Mesenchymal stem cell (in vitro differentiated cells and primary cell): Measurements from ENCODE around the gene UGT3A2.

Experiments used
- DNase-seq: peaks from one replicate; pipeline ENCODE4 v3.0.0-alpha.2; 2013
- H2AFZ ChIP-seq: one replicate; pipeline ENCODE4 v1.6.1; 2013; ENCODE audit warnings: low read depth, mild to moderate bottlenecking, control low read depth, inconsistent platforms, low read length, moderate library complexity
- H2AK5ac ChIP-seq: 2 replicates; pipeline ENCODE4 v1.6.1; 2013; ENCODE audit warnings: low read length, moderate library complexity, mild to moderate bottlenecking, inconsistent platforms; ENCODE audit not compliant: severe bottlenecking
- H2BK120ac ChIP-seq: one replicate; pipeline ENCODE4 v1.6.1; 2013; ENCODE audit warnings: low read depth, mild to moderate bottlenecking, inconsistent platforms, low read length, moderate library complexity
- H2BK12ac ChIP-seq, 2 experiments: one replicate each; pipeline ENCODE4 v1.6.1; 2013; ENCODE audit warnings: inconsistent platforms in 2 of 2, low read length in 2 of 2, mild to moderate bottlenecking in 2 of 2, moderate library complexity in 2 of 2, control low read depth in 1 of 2
- H2BK15ac ChIP-seq: one replicate; pipeline ENCODE4 v1.6.1; 2013; ENCODE audit warnings: mild to moderate bottlenecking, low read depth, inconsistent platforms; ENCODE audit not compliant: poor library complexity, severe bottlenecking
- H2BK5ac ChIP-seq: 2 replicates; pipeline ENCODE4 v1.6.1; 2013; ENCODE audit warnings: low read depth, mild to moderate bottlenecking, low read length, control low read depth, inconsistent platforms; ENCODE audit not compliant: poor library complexity, severe bottlenecking
- H3K14ac ChIP-seq, 2 experiments: one replicate each; pipeline ENCODE4 v1.6.1; 2013; ENCODE audit warnings: inconsistent platforms in 2 of 2, low read length in 2 of 2, control low read depth in 1 of 2, mild to moderate bottlenecking in 1 of 2, moderate library complexity in 1 of 2
- H3K18ac ChIP-seq, 2 experiments: one replicate each; pipeline ENCODE4 v1.6.1; 2013; ENCODE audit warnings: inconsistent platforms in 2 of 2, low read length in 2 of 2, control low read depth in 1 of 2, low read depth in 1 of 2, mild to moderate bottlenecking in 1 of 2
- H3K23ac ChIP-seq, 2 experiments: one replicate each; pipeline ENCODE4 v1.6.1; 2013; ENCODE audit warnings: inconsistent platforms in 2 of 2, low read length in 2 of 2, mild to moderate bottlenecking in 2 of 2, moderate library complexity in 2 of 2, control low read depth in 1 of 2
- H3K27ac ChIP-seq: 2 replicates; pipeline ENCODE4 v1.5.1; 2013; ENCODE audit warnings: mild to moderate bottlenecking, moderate library complexity, low read length, control low read depth, inconsistent platforms; ENCODE audit not compliant: poor library complexity, severe bottlenecking
- H3K27me3 ChIP-seq, 2 experiments: 2 replicates each; pipeline versions ENCODE4 v1.6.1 to v1.7.0; 2013; ENCODE audit warnings: low read length in 2 of 2, mild to moderate bottlenecking in 2 of 2, moderate library complexity in 2 of 2, control low read depth in 1 of 2, inconsistent platforms in 1 of 2; ENCODE audit not compliant: control insufficient read depth in 1 of 2, insufficient read depth in 1 of 2
- H3K36me3 ChIP-seq, 2 experiments: 2 replicates each; pipeline versions ENCODE4 v1.6.1 to v1.7.0; 2013; ENCODE audit warnings: low read length in 2 of 2, control low read depth in 1 of 2, inconsistent platforms in 1 of 2, low read depth in 1 of 2, mild to moderate bottlenecking in 1 of 2; ENCODE audit not compliant: insufficient read depth in 2 of 2, control insufficient read depth in 1 of 2
- H3K4ac ChIP-seq, 2 experiments: one replicate each; pipeline ENCODE4 v1.6.1; 2013; ENCODE audit warnings: inconsistent platforms in 2 of 2, low read length in 2 of 2, mild to moderate bottlenecking in 2 of 2, moderate library complexity in 2 of 2, control low read depth in 1 of 2, low read depth in 1 of 2
- H3K4me1 ChIP-seq: 2 replicates; pipeline ENCODE4 v1.6.1; 2013; ENCODE audit warnings: low read depth, low read length, control low read depth; ENCODE audit not compliant: control insufficient read depth, insufficient read depth
- H3K4me2 ChIP-seq: 2 replicates; pipeline ENCODE4 v1.6.1; 2013; ENCODE audit warnings: low read length, mild to moderate bottlenecking, inconsistent platforms; ENCODE audit not compliant: poor library complexity, severe bottlenecking
- H3K4me3 ChIP-seq, 2 experiments: 2 replicates each; pipeline versions ENCODE4 v1.5.1 to v1.7.0; 2013; ENCODE audit warnings: low read length in 2 of 2, mild to moderate bottlenecking in 2 of 2, control low read depth in 1 of 2, low read depth in 1 of 2; ENCODE audit not compliant: insufficient read depth in 1 of 2
- H3K79me1 ChIP-seq: replicated peaks from 2 replicates; pipeline ENCODE4 v1.6.1; 2013; ENCODE audit warnings: mild to moderate bottlenecking, control low read depth, low read length, inconsistent platforms; ENCODE audit not compliant: poor library complexity, severe bottlenecking
- H3K9ac ChIP-seq: 2 replicates; pipeline ENCODE4 v1.7.0; 2013; ENCODE audit warnings: mild to moderate bottlenecking, low read length, moderate library complexity
- H3K9me3 ChIP-seq: 2 replicates; pipeline ENCODE4 v1.7.0; 2013; ENCODE audit warnings: mild to moderate bottlenecking, low read length; ENCODE audit not compliant: control insufficient read depth
- H4K8ac ChIP-seq: one replicate; pipeline ENCODE4 v1.6.1; 2013; ENCODE audit warnings: inconsistent platforms, mild to moderate bottlenecking, low read length, moderate library complexity
- H4K91ac ChIP-seq: one replicate; pipeline ENCODE4 v1.6.1; 2013; ENCODE audit warnings: mild to moderate bottlenecking, low read length, inconsistent platforms
- WGBS: methylation state at CpG from one replicate; pipeline ENCODE4 v1.1.7; 2013; ENCODE audit warnings: mixed read lengths; 5-methylcytosine and 5-hydroxymethylcytosine counted together

Gene UGT3A2

DNA sequence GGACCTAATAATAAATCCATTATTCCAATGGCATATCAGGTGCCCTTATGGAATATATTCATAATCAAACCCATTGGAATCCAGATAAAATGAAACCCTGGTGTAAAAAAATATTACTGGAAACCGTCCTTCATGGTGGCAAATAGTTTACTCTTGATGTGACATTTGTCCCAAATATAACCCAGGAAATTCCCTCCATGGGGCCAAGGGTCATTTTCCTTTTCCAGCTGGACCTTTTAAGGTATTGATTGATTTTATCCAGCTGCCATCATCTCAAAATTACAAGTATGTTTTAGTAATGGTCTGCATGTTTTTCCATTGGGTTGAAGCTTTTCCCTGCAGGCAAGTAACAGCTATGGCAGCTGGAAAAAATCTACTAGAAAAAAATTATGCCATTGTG lies 67.1 kb downstream of the UGT3A2 start:
- Histone ChIP-seq H2AFZ (no peak overlapping the region), H4K8ac (no peak overlapping the region), H2BK5ac (no peak overlapping the region), H3K23ac (no peak overlapping the region), H3K79me1 (no peaks in the 10 kb centered on the region), H3K4me2 (no peak overlapping the region), H3K18ac (no peak overlapping the region), H3K14ac (no peak overlapping the region), H3K9ac (no peak overlapping the region), H2AK5ac (no peak overlapping the region), H2BK15ac (no peak overlapping the region), H3K9me3 (no peaks in the 10 kb centered on the region), H2BK120ac (no peak overlapping the region), H3K36me3 (no peaks in the 10 kb centered on the region), H2BK12ac (no peak overlapping the region), H4K91ac (no peak overlapping the region), H3K27me3 (peaks cover 0 to 3% of the 10 kb centered on the region in 2 experiments), H3K4me3 (no peak overlapping the region), H3K4me1 (no peaks in the 10 kb centered on the region), H3K4ac (no peak overlapping the region), H3K27ac (no peak overlapping the region)
- 36% methylated on average over 1 of the region's 1 CpG for WGBS
- DNase-seq = no peak

- no peak overlapping the region for H2BK5ac ChIP-seq
- no peak overlapping the region for H3K4me3 ChIP-seq
- H2BK15ac ChIP-seq = no peak overlapping the region
- H3K9me3 ChIP-seq = no peaks in the 10 kb centered on the region
- no peaks in the 10 kb centered on the region for H3K4me1 ChIP-seq
- no peak overlapping the region for H3K9ac ChIP-seq
- no peak for DNase-seq
- H3K4ac ChIP-seq = no peak overlapping the region
- H3K4me2 ChIP-seq = no peak overlapping the region
- H3K23ac ChIP-seq = no peak overlapping the region
- no peak overlapping the region for H3K18ac ChIP-seq
- 72% methylated on average over 4 of the region's 4 CpGs for WGBS
- H2BK12ac ChIP-seq = no peak overlapping the region
- H3K14ac ChIP-seq = no peak overlapping the region
- H3K79me1 ChIP-seq = no peaks in the 10 kb centered on the region
- no peak overlapping the region for H4K8ac ChIP-seq
- no peaks in the 10 kb centered on the region for H3K36me3 ChIP-seq
- no peak overlapping the region for H2AFZ ChIP-seq
- H3K27me3 ChIP-seq = peaks cover 7 to 13% of the 10 kb centered on the region in 2 experiments
- H3K27ac ChIP-seq = no peak overlapping the region
- H4K91ac ChIP-seq = no peak overlapping the region
- no peak overlapping the region for H2BK120ac ChIP-seq
- no peak overlapping the region for H2AK5ac ChIP-seq
These were observed 70.6 kb downstream of the UGT3A2 start for GRCh38 chr5:35996076-35996475.

DNA sequence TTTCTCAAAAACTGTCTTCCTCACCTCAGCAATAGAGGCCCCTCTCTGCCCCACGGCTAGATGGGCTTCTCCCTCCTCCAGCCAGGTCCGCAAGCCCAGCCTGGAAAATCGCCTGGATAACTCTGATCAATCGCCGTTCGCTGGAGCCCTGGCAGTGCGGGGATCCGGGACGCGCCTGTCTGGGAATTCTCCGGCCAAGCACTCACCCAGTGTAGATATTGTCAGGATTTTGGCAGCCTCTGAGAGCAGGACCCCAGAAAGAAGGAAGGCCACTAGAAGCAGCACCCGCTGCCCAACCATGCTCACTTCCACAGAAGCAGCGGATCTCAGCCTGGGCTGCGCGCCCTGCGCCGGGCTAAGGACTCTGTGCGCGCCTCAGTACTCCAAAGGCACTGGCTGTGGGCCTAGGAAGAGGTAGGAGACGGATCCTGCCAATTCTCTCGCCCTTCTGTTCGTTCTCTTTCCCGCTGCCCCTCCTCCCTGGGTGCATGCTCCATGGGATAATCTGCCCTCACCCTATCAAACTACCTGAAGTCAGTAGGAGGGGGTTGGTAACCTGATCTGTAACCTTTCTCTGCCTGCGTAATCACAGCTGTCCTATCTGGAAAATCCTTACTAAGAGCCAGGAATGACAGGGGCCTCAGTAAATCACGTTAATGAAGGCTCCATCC lies 75.6 kb downstream of the UGT3A2 start, which contains the start of gene UGT3A1:
UGT3A1 (minus strand) TSS at position 450 of the 671 bp plus-strand sequence; CDS start at position 300, 150 bp downstream.
- no peaks in the 10 kb centered on the region for H3K4me1 ChIP-seq
- no peak within 1 kb of the TSS for H3K4ac ChIP-seq
- no peak within 1 kb of the TSS for H3K27ac ChIP-seq
- no peak within 1 kb of the TSS for H3K18ac ChIP-seq
- H3K9ac ChIP-seq = no peak within 1 kb of the TSS
- no peak for DNase-seq
- H4K8ac ChIP-seq = no peak within 1 kb of the TSS
- no peak within 1 kb of the TSS for H2BK120ac ChIP-seq
- no peaks in the 10 kb centered on the region for H3K79me1 ChIP-seq
- 6% methylated on average over 24 of the region's 25 CpGs for WGBS
- no peak within 1 kb of the TSS for H4K91ac ChIP-seq
- no peak within 1 kb of the TSS for H3K23ac ChIP-seq
- no peak within 1 kb of the TSS for H2BK5ac ChIP-seq
- H3K14ac ChIP-seq = no peak within 1 kb of the TSS
- H3K9me3 ChIP-seq = no peaks in the 10 kb centered on the region
- no peak within 1 kb of the TSS for H2BK12ac ChIP-seq
- no peak within 1 kb of the TSS for H3K4me2 ChIP-seq
- H2AFZ ChIP-seq = no peak within 1 kb of the TSS
- no peak within 1 kb of the TSS for H2BK15ac ChIP-seq
- no peaks in the 10 kb centered on the region for H3K36me3 ChIP-seq
- H3K4me3 ChIP-seq = no peak within 1 kb of the TSS
- peaks cover 11 to 21% of the 10 kb centered on the region in 2 experiments for H3K27me3 ChIP-seq
- H2AK5ac ChIP-seq = no peak within 1 kb of the TSS

DNA sequence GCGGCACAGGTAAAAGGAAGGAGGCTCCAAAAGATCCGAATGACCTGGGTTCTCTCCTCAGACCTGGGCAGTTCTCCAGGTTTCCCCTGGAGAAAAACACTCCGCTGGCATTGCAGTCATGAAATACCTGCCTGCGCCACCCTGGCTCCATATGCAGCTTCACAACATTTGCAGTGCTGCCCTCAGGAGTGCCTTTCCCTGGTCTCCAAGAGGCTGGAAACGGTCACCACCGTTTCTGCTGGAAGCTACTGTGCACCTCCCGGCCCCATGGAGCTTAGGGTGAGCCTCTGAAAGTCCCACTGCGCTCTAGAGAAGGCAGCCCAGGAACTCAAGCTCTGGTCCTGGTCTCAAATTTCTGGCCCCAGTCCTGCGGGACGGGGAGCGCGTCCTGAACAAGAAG lies 76.2 kb downstream of the UGT3A2 start:
- Histone ChIP-seq H3K27ac (no peak overlapping the region), H4K91ac (no peak overlapping the region)
- WGBS = 35% methylated on average over 8 of the region's 12 CpGs

More for the DNA sequence above, 76.2 kb downstream of the UGT3A2 start:
- no peaks in the 10 kb centered on the region for H3K79me1 ChIP-seq
- H3K36me3 ChIP-seq = no peaks in the 10 kb centered on the region
- H3K14ac ChIP-seq = no peak overlapping the region
- no peak overlapping the region for H2BK12ac ChIP-seq
- no peak overlapping the region for H2BK120ac ChIP-seq
- H2AFZ ChIP-seq = no peak overlapping the region
- no peak overlapping the region for H2BK5ac ChIP-seq
- H3K27me3 ChIP-seq = peaks cover 11 to 21% of the 10 kb centered on the region in 2 experiments
- no peak overlapping the region for H3K4me3 ChIP-seq
- H3K4me2 ChIP-seq = no peak overlapping the region
- H3K4ac ChIP-seq = no peak overlapping the region
- H2BK15ac ChIP-seq = no peak overlapping the region
- DNase-seq = no peak
- no peak overlapping the region for H2AK5ac ChIP-seq
- no peak overlapping the region for H3K23ac ChIP-seq
- H3K18ac ChIP-seq = no peak overlapping the region
- H4K8ac ChIP-seq = no peak overlapping the region
- no peaks in the 10 kb centered on the region for H3K4me1 ChIP-seq
- H3K9ac ChIP-seq = no peak overlapping the region
- no peaks in the 10 kb centered on the region for H3K9me3 ChIP-seq
